Parathyroid adenoma (tissue), 2 donors: ENCODE data around the gene LCMT1.
"Not testable (repeated sequence)": the region's sequence is repeated elsewhere in the genome, so short reads cannot be mapped to it uniquely, and the experiment has no call there.

Experiments used
- H2AFZ ChIP-seq: fragments of 300-600 bp; sonication (generic); one replicate; pipeline ENCODE4 v1.7.0; 2017; ENCODE audit warnings: antibody characterized with exemption, mild to moderate bottlenecking
- H3K27ac ChIP-seq: fragments of 300-600 bp; sonication (generic); one replicate; pipeline ENCODE4 v1.7.0; 2017
- H3K27me3 ChIP-seq: fragments of 300-600 bp; sonication (generic); one replicate; pipeline ENCODE4 v1.7.0; 2017; ENCODE audit warnings: low read length; ENCODE audit not compliant: control insufficient read depth, insufficient read depth
- H3K36me3 ChIP-seq: fragments of 300-600 bp; sonication (generic); one replicate; pipeline ENCODE4 v1.7.0; 2017; ENCODE audit warnings: low read length; ENCODE audit not compliant: control insufficient read depth, insufficient read depth
- H3K4me1 ChIP-seq: fragments of 300-600 bp; sonication (generic); one replicate; pipeline ENCODE4 v1.7.0; 2017; ENCODE audit warnings: control low read depth
- H3K4me2 ChIP-seq: fragments of 300-600 bp; sonication (generic); one replicate; pipeline ENCODE4 v1.7.0; 2017; ENCODE audit warnings: low read length
- H3K4me3 ChIP-seq: fragments of 300-600 bp; sonication (generic); one replicate; pipeline ENCODE4 v1.7.0; 2017; ENCODE audit warnings: low read depth, low read length
- H3K79me2 ChIP-seq: fragments of 300-600 bp; sonication (generic); one replicate; pipeline ENCODE4 v1.7.0; 2017; ENCODE audit warnings: control low read depth
- H3K9ac ChIP-seq: fragments of 300-600 bp; sonication (generic); one replicate; pipeline ENCODE4 v1.7.0; 2017; ENCODE audit warnings: mild to moderate bottlenecking
- H3K9me3 ChIP-seq: fragments of 300-600 bp; sonication (generic); one replicate; pipeline ENCODE4 v1.7.0; 2017; ENCODE audit warnings: low read length; ENCODE audit not compliant: control insufficient read depth
- TF ChIP-seq, protein P1 (sequence below): fragments of 300-600 bp; sonication (generic); IDR thresholded peaks from one replicate; pipeline ENCODE4 v1.7.0; 2017; ENCODE audit warnings: antibody characterized with exemption, mild to moderate bottlenecking
- donor health status: primary hyperparathyroidism.

The LCMT1 gene

DNA sequence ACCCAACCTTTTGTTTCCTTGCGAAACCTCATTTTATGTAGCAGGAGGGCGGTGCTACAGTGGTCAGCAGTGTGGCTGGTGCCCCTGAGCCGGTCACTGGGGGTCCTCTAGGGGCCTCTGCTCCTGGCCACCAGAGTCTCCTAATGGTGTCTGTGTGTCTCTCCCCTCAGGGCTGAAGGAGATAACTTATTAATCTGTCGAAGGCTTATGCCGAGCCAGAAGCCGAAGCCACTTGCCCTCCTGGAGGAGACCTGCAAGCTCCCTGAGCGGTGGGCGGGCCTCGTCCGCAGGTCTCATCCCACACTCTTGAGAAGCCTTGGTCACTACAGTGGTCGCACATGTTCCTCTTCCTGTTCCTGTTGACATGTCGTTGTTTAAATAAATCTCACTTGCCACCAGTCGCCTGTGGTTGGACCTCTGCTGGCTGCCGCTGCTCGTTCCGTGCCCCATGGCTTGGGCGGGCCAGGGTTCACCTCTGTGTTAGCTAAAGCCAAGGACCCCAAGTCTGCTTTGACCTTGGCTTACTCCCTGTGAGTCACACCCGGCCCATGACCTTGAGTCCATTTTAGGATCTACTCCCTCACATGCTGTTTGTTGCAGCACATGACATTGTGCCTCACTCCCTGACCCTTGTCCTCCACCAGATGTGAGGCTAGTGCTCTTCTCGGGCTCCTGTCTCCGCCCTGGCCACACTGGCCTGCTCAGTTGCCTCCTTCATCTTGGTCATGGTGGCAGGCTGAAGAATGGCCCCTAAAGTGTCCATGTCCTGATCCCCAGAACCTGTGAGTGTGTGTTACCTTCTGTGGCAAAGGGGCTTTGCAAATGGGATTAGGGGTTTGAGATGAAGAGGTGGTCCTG is 66.5 kb downstream of the LCMT1 start:
- no peaks in the 10 kb centered on the region for H3K36me3 ChIP-seq
- no peak overlapping the region for H2AFZ ChIP-seq
- no peak overlapping the region for H3K9ac ChIP-seq
- no peaks in the 10 kb centered on the region for H3K27me3 ChIP-seq
- TF ChIP-seq, protein P1, sequence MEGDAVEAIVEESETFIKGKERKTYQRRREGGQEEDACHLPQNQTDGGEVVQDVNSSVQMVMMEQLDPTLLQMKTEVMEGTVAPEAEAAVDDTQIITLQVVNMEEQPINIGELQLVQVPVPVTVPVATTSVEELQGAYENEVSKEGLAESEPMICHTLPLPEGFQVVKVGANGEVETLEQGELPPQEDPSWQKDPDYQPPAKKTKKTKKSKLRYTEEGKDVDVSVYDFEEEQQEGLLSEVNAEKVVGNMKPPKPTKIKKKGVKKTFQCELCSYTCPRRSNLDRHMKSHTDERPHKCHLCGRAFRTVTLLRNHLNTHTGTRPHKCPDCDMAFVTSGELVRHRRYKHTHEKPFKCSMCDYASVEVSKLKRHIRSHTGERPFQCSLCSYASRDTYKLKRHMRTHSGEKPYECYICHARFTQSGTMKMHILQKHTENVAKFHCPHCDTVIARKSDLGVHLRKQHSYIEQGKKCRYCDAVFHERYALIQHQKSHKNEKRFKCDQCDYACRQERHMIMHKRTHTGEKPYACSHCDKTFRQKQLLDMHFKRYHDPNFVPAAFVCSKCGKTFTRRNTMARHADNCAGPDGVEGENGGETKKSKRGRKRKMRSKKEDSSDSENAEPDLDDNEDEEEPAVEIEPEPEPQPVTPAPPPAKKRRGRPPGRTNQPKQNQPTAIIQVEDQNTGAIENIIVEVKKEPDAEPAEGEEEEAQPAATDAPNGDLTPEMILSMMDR: no peak
- H3K79me2 ChIP-seq: no peaks in the 10 kb centered on the region
- no peak overlapping the region for H3K4me2 ChIP-seq
- H3K9me3 ChIP-seq: no peaks in the 10 kb centered on the region
- no peak overlapping the region for H3K27ac ChIP-seq
- no peak overlapping the region for H3K4me3 ChIP-seq
- no peaks in the 10 kb centered on the region for H3K4me1 ChIP-seq

DNA sequence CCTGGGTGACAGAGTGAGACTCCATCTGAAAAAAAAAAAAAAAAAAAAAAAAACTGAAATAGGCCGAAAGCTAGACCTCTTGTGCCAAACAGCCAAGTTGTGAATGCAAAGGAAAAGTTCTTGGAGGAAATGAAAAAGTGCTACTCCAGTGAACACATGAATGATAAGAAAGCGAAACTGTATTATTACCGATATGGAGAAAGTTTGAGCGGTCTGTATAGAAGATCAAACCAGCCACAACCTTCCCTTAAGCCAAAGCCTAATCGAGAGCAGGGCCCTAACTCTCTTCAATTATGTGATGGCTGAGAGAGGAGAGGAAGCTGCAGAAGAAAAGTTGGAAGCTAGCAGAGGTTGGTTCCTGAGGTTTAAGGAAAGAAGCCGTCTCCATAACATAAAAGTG is 69.7 kb downstream of the LCMT1 start:
- H3K4me3 ChIP-seq, H3K4me2 ChIP-seq, H3K79me2 ChIP-seq, H2AFZ ChIP-seq, H3K9me3 ChIP-seq, H3K9ac ChIP-seq, H3K36me3 ChIP-seq, H3K27me3 ChIP-seq, H3K4me1 ChIP-seq, H3K27ac ChIP-seq: not testable (repeated sequence)

DNA sequence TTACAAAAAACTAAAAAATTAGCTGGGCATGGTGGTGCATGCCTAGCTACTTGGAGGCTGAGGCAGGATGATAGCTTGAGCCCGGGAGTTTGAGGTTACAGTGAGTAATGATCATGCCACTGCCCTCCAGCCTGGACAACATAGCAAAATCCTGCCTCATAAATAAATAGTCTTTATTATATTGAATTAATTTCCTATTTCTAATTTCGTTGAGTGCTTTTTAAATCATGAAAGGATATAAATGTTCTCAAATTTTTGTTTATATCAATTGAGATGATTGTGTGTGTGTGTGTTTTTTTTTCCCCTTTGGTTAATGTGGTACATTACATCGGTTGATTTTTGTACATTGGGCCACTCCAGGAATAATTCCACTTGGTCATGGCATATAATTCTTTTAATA is 73.2 kb downstream of the LCMT1 start:
- Histone ChIP-seq H3K9ac (no peak overlapping the region), H3K9me3 (no peaks in the 10 kb centered on the region), H3K4me1 (no peaks in the 10 kb centered on the region), H3K27me3 (no peaks in the 10 kb centered on the region), H3K36me3 (no peaks in the 10 kb centered on the region), H3K79me2 (no peaks in the 10 kb centered on the region), H3K27ac (no peak overlapping the region), H3K4me2 (no peak overlapping the region), H2AFZ (no peak overlapping the region), H3K4me3 (no peak overlapping the region)
- TF ChIP-seq, protein P1: no peak

DNA sequence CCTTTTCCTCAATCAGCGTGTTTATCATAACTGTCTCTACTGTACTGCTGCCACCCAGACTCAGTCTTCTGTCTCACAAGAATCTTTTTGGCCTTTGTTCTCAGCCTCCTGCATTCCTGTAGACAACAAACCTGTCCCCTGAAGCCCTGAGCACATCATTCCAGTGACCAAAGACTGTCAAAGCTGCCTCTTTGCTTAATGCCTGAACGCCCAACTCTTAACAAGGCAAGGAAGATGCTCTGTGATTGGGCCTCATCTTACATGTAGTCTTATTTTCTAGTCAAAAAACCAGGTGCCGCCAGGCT is 75.9 kb downstream of the LCMT1 start:
- no peak overlapping the region for H2AFZ ChIP-seq
- no peak overlapping the region for H3K27ac ChIP-seq
- H3K4me3 ChIP-seq: no peak overlapping the region
- H3K4me1 ChIP-seq: no peaks in the 10 kb centered on the region
- H3K79me2 ChIP-seq: no peaks in the 10 kb centered on the region
- no peaks in the 10 kb centered on the region for H3K36me3 ChIP-seq
- H3K9me3 ChIP-seq: no peaks in the 10 kb centered on the region
- TF ChIP-seq, protein P1: no peak
- no peak overlapping the region for H3K4me2 ChIP-seq
- H3K27me3 ChIP-seq: no peaks in the 10 kb centered on the region
- H3K9ac ChIP-seq: no peak overlapping the region

DNA sequence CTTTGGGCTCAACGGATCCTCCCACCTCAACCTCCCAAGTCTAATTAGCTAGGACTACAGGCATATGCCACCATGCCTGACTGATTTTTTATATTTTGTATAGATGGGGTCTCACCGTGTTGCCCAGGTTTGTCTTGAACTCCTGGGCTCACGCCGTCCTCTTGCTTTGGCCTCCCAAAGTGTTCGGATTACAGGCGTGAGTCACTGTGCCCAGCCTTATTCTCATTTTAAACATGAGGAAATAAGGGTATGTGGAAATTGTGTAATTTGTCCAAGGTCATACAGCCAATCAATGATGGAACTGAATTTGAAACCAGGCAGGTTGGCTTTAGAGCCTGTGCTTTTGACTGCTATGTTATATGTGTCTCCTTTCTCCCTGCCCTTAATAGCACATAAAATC is 77.8 kb downstream of the LCMT1 start:
- Histone ChIP-seq H2AFZ (no peak overlapping the region), H3K27ac (no peak overlapping the region), H3K9me3 (no peaks in the 10 kb centered on the region), H3K4me2 (no peak overlapping the region), H3K4me1 (no peaks in the 10 kb centered on the region), H3K9ac (no peak overlapping the region), H3K27me3 (no peaks in the 10 kb centered on the region), H3K4me3 (no peak overlapping the region), H3K79me2 (no peaks in the 10 kb centered on the region), H3K36me3 (no peaks in the 10 kb centered on the region)
- TF ChIP-seq, protein P1: no peak
